ENCODE results near the gene TBC1D10A.

DNA sequence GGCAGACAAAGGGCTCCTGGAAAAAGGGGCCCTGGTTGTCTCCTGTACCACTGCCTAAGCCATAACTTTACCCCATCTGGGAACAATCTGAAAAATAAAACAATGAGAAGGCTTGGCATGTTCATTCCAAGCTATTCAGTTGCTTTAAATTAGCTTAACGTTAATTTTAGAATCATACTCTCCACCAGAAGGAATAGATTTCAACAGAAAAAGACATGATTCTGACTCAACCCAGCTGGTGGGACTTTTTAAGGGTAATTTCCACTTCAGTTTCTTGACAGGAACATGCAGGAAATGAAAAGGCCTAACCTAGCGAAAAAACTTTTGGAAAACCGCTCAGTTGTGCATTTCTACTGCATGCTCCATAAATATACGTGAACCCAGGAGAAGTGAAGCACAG is 22.1 kb upstream of the TBC1D10A start:
- TF ChIP-seq ZNF317 (CRISPR knock-in tag; IDR thresholded peaks at IDR 0.05; ENCODE audit: borderline replicate concordance, low read depth), result no peak
- TF ChIP-seq, protein P1, sequence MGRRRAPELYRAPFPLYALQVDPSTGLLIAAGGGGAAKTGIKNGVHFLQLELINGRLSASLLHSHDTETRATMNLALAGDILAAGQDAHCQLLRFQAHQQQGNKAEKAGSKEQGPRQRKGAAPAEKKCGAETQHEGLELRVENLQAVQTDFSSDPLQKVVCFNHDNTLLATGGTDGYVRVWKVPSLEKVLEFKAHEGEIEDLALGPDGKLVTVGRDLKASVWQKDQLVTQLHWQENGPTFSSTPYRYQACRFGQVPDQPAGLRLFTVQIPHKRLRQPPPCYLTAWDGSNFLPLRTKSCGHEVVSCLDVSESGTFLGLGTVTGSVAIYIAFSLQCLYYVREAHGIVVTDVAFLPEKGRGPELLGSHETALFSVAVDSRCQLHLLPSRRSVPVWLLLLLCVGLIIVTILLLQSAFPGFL (CRISPR knock-in tag; IDR thresholded peaks at IDR 0.05; ENCODE audit: borderline replicate concordance), result no peak
- TF ChIP-seq NFYB (CRISPR knock-in tag; conservative IDR thresholded peaks at IDR 0.05; ENCODE audit: low read depth), result no peak
